Measurements from ENCODE around the gene IL15RA.
"Not testable (repeated sequence)": the region's sequence is repeated elsewhere in the genome, so short reads cannot be mapped to it uniquely, and the experiment has no call there.

The IL15RA gene

GRCh38 chr10:6005856-6006395 is 28.6 kb upstream of the IL15RA start:
- FAIRE-seq, result no peak

- FAIRE-seq, result not testable (repeated sequence)
Observed at GRCh38 chr10:6005161-6005804, 27.9 kb upstream of the IL15RA start.

GRCh38 chr10:6002809-6003510 is 25.6 kb upstream of the IL15RA start:
- FAIRE-seq, result no peak

- no peak for FAIRE-seq
Observed at GRCh38 chr10:5999440-6000165, 22.3 kb upstream of the IL15RA start.

- no peak for FAIRE-seq
Observed at GRCh38 chr10:5996696-5997095, 19.4 kb upstream of the IL15RA start.

GRCh38 chr10:5992398-5992797 is 15.1 kb upstream of the IL15RA start:
- FAIRE-seq, result no peak

- FAIRE-seq, result no peak
Observed at GRCh38 chr10:5991708-5992107, 14.4 kb upstream of the IL15RA start.

- no peak for FAIRE-seq
Observed at GRCh38 chr10:5989756-5990155, 12.4 kb upstream of the IL15RA start.

GRCh38 chr10:5988336-5988920 is 11.1 kb upstream of the IL15RA start:
- FAIRE-seq, result no peak

GRCh38 chr10:5987747-5988146 is 10.4 kb upstream of the IL15RA start:
- FAIRE-seq, result no peak

GRCh38 chr10:5985029-5985428 is 7.7 kb upstream of the IL15RA start:
- FAIRE-seq, result no peak

GRCh38 chr10:5983774-5984173 is 6.4 kb upstream of the IL15RA start:
- FAIRE-seq, result no peak

GRCh38 chr10:5981529-5981928 is 4.2 kb upstream of the IL15RA start:
- no peak for FAIRE-seq

- no peak for FAIRE-seq
Observed at GRCh38 chr10:5978230-5978489, 817 bp upstream of the IL15RA start.

GRCh38 chr10:5976512-5977470 is 552 bp downstream of the IL15RA start:
- FAIRE-seq, result no peak

- FAIRE-seq, result no peak
Observed at GRCh38 chr10:5975641-5976473, 1.5 kb downstream of the IL15RA start.

- no peak for FAIRE-seq
Observed at GRCh38 chr10:5973069-5973468, 4.3 kb downstream of the IL15RA start.

GRCh38 chr10:5971886-5972285 is 5.5 kb downstream of the IL15RA start:
- no peak for FAIRE-seq

GRCh38 chr10:5971315-5971832 is 6.0 kb downstream of the IL15RA start:
- no peak for FAIRE-seq

GRCh38 chr10:5970527-5970926 is 6.8 kb downstream of the IL15RA start:
- FAIRE-seq, result no peak

- no peak for FAIRE-seq
Observed at GRCh38 chr10:5970066-5970465, 7.3 kb downstream of the IL15RA start.

Data from G401.6 (cell line).